ENCODE results near the gene CTRL.
"Not testable (repeated sequence)": the region's sequence is repeated elsewhere in the genome, so short reads cannot be mapped to it uniquely, and the experiment has no call there.

Gene CTRL

GRCh38 chr16:67976205-67976604 is 44.5 kb upstream of the CTRL start:
- H3K18ac ChIP-seq (ENCODE audit: low read length) = no peak overlapping the region
- no peak overlapping the region for H2BK12ac ChIP-seq (ENCODE audit: low read length)
- H2BK120ac ChIP-seq (ENCODE audit: insufficient read depth, low read length, poor library complexity) = no peak overlapping the region
- H4K12ac ChIP-seq (ENCODE audit: low read depth, low read length) = no peak overlapping the region
- H3K36me3 ChIP-seq (ENCODE audit: control insufficient read depth in 1 of 2, insufficient read depth in 2 of 2, low read length in 2 of 2) = no peaks in the 10 kb centered on the region
- H2AK5ac ChIP-seq (ENCODE audit: low read length) = no peak overlapping the region
- H3K79me1 ChIP-seq (ENCODE audit: low read length) = no peaks in the 10 kb centered on the region
- no peak overlapping the region for H4K91ac ChIP-seq (ENCODE audit: low read depth, low read length)
- H3K4me3 ChIP-seq (ENCODE audit: low read depth, low read length) = no peak overlapping the region
- no peak for DNase-seq
- H3K4me1 ChIP-seq (ENCODE audit: control insufficient read depth in 1 of 2, insufficient read depth in 2 of 2, low read length in 2 of 2) = no peaks in the 10 kb centered on the region
- H2AFZ ChIP-seq (ENCODE audit: insufficient read depth, low read length, poor library complexity) = no peak overlapping the region
- H3K23ac ChIP-seq (ENCODE audit: low read length) = no peak overlapping the region
- WGBS (ENCODE audit: extremely low coverage, insufficient coverage, insufficient read length) = no CpG with 5 or more reads among the region's 2 CpGs
- H3K4me2 ChIP-seq (ENCODE audit: low read length) = no peak overlapping the region
- H3K14ac ChIP-seq (ENCODE audit: low read length) = no peak overlapping the region
- peaks cover 3% of the 10 kb centered on the region for H3K9me3 ChIP-seq (ENCODE audit: insufficient read depth, low read depth, low read length)
- H2BK5ac ChIP-seq (ENCODE audit: low read depth, low read length, poor library complexity) = no peak overlapping the region
- no peak overlapping the region for H4K8ac ChIP-seq (ENCODE audit: low read depth, low read length)
- no peak overlapping the region for H3K27ac ChIP-seq (ENCODE audit: low read depth, low read length)
- no peaks in the 10 kb centered on the region for H3K79me2 ChIP-seq (ENCODE audit: control insufficient read depth, insufficient read depth, low read length, poor library complexity)
- H3K9ac ChIP-seq (ENCODE audit: low read length) = no peak overlapping the region
- H3K27me3 ChIP-seq (ENCODE audit: insufficient read depth, low read length) = no peaks in the 10 kb centered on the region
- H3K4ac ChIP-seq (ENCODE audit: low read depth, low read length) = no peak overlapping the region

DNA sequence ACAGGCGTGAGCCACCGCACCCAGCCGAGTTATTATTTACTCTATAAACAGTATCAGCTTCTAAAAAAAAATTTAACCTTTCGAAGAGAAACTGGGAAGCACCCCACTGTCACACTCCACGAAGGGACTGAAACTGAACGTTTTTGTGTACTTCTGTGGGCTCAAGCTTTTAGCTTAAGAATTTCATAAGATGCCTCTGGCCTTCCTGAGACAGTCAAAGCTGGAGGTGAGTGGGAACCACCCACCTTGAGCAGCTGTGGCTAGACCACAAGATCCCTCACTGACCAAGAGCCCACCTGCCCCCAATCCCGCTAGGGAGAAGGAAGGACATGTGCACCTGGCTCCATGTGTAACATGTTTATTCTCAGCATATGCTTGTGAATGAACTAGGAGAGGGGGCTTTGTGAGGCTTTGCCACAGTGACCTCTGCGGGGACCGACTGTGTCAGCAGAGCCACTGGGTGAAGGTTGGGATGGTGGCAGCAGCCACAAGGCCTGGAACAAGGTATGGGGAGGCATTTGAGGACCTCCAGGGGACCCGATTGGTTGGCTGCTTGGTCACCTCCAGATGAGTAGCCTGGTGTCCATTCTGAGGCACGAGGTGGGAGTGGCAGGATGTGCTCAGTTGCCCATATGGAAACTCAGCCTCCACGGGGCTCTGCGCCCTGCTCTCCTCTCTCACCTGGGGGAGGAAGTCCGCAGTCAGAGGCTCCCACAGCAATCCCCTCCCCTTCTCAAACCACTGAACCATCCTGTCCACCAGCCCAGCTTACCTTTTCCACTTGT is 43.9 kb upstream of the CTRL start:
- H3K27me3 ChIP-seq (ENCODE audit: insufficient read depth, low read length) = no peaks in the 10 kb centered on the region
- no peak overlapping the region for H2AK5ac ChIP-seq (ENCODE audit: low read length)
- H3K79me2 ChIP-seq (ENCODE audit: control insufficient read depth, insufficient read depth, low read length, poor library complexity) = no peaks in the 10 kb centered on the region
- H3K79me1 ChIP-seq (ENCODE audit: low read length) = no peaks in the 10 kb centered on the region
- no peaks in the 10 kb centered on the region for H3K36me3 ChIP-seq (ENCODE audit: control insufficient read depth in 1 of 2, insufficient read depth in 2 of 2, low read length in 2 of 2)
- H3K4ac ChIP-seq (ENCODE audit: low read depth, low read length) = no peak overlapping the region
- no peak overlapping the region for H2BK120ac ChIP-seq (ENCODE audit: insufficient read depth, low read length, poor library complexity)
- no peak overlapping the region for H3K14ac ChIP-seq (ENCODE audit: low read length)
- H2AFZ ChIP-seq (ENCODE audit: insufficient read depth, low read length, poor library complexity) = no peak overlapping the region
- H4K12ac ChIP-seq (ENCODE audit: low read depth, low read length) = no peak overlapping the region
- no peak overlapping the region for H3K9ac ChIP-seq (ENCODE audit: low read length)
- H4K91ac ChIP-seq (ENCODE audit: low read depth, low read length) = no peak overlapping the region
- no peak overlapping the region for H2BK5ac ChIP-seq (ENCODE audit: low read depth, low read length, poor library complexity)
- no peak overlapping the region for H3K27ac ChIP-seq (ENCODE audit: low read depth, low read length)
- H3K4me3 ChIP-seq (ENCODE audit: low read depth, low read length) = no peak overlapping the region
- no peak overlapping the region for H2BK12ac ChIP-seq (ENCODE audit: low read length)
- no peak overlapping the region for H3K4me2 ChIP-seq (ENCODE audit: low read length)
- peaks cover 3% of the 10 kb centered on the region for H3K9me3 ChIP-seq (ENCODE audit: insufficient read depth, low read depth, low read length)
- no peaks in the 10 kb centered on the region for H3K4me1 ChIP-seq (ENCODE audit: control insufficient read depth in 1 of 2, insufficient read depth in 2 of 2, low read length in 2 of 2)
- WGBS (ENCODE audit: extremely low coverage, insufficient coverage, insufficient read length) = no CpG with 5 or more reads among the region's 14 CpGs
- H3K23ac ChIP-seq (ENCODE audit: low read length) = no peak overlapping the region
- H3K18ac ChIP-seq (ENCODE audit: low read length) = no peak overlapping the region
- no peak overlapping the region for H4K8ac ChIP-seq (ENCODE audit: low read depth, low read length)
- no peak for DNase-seq

DNA sequence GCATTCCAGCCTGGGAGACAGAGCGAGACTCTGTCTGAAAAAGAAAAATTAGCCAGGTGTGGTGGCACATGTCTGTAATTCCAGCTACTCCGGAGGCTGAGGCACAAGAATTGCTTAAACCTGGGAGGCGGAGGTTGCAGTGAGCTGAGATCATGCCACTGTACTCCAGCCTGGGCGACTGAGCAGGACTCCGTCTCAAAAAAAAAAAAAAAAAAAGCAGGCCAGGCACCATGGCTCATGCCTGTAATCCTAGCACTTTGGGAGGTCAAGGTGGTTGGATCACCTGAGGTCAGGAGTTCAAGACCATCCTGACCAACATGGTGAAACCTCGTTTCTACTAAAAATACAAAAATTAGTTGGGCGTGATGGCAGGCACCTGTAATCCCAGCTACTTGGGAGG is 40.6 kb upstream of the CTRL start:
- H2AFZ ChIP-seq (ENCODE audit: insufficient read depth, low read length, poor library complexity); H3K27me3 ChIP-seq (ENCODE audit: insufficient read depth, low read length); H3K18ac ChIP-seq (ENCODE audit: low read length); H3K23ac ChIP-seq (ENCODE audit: low read length); H4K8ac ChIP-seq (ENCODE audit: low read depth, low read length); H2BK120ac ChIP-seq (ENCODE audit: insufficient read depth, low read length, poor library complexity); H3K4me1 ChIP-seq (ENCODE audit: control insufficient read depth in 1 of 2, insufficient read depth in 2 of 2, low read length in 2 of 2); H3K4me2 ChIP-seq (ENCODE audit: low read length); H2AK5ac ChIP-seq (ENCODE audit: low read length); H3K27ac ChIP-seq (ENCODE audit: low read depth, low read length); H2BK12ac ChIP-seq (ENCODE audit: low read length); H3K4me3 ChIP-seq (ENCODE audit: low read depth, low read length); H4K91ac ChIP-seq (ENCODE audit: low read depth, low read length); H3K9me3 ChIP-seq (ENCODE audit: insufficient read depth, low read depth, low read length); H4K12ac ChIP-seq (ENCODE audit: low read depth, low read length); H3K4ac ChIP-seq (ENCODE audit: low read depth, low read length); H3K9ac ChIP-seq (ENCODE audit: low read length); H2BK5ac ChIP-seq (ENCODE audit: low read depth, low read length, poor library complexity); H3K36me3 ChIP-seq (ENCODE audit: control insufficient read depth in 1 of 2, insufficient read depth in 2 of 2, low read length in 2 of 2); H3K14ac ChIP-seq (ENCODE audit: low read length): not testable (repeated sequence)
- Histone ChIP-seq H3K79me1 (ENCODE audit: low read length) (peaks cover 15% of the 10 kb centered on the region), H3K79me2 (ENCODE audit: control insufficient read depth, insufficient read depth, low read length, poor library complexity) (peaks cover 11% of the 10 kb centered on the region)
- DNase-seq = peak; percentile 45 to 68
- no CpG with 5 or more reads among the region's 7 CpGs for WGBS (ENCODE audit: extremely low coverage, insufficient coverage, insufficient read length)

DNA sequence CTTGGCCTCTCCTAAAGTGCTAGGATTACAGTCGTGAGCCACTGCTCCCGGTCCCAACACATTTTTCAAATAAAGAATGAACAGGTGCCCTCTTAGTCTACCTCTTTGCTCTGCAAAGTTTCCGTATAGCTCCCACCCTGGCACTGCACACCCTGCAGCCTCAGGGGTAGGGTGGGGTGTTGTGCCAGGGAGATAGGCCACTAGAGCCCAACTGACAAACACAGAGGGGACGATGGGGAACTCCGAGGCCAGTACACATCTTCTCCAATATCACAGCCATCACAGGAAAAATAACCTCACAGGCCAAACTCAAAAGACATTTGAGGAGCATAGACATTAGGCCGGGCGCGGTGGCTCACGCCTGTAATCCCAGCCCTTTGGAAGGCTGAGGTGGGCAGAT is 39.4 kb upstream of the CTRL start:
- Histone ChIP-seq H3K4me3 (ENCODE audit: low read depth, low read length) (no peak overlapping the region), H3K23ac (ENCODE audit: low read length) (no peak overlapping the region), H3K4ac (ENCODE audit: low read depth, low read length) (no peak overlapping the region), H4K12ac (ENCODE audit: low read depth, low read length) (no peak overlapping the region), H3K18ac (ENCODE audit: low read length) (no peak overlapping the region), H3K9me3 (ENCODE audit: insufficient read depth, low read depth, low read length) (peaks cover 3% of the 10 kb centered on the region), H3K27me3 (ENCODE audit: insufficient read depth, low read length) (no peaks in the 10 kb centered on the region), H4K8ac (ENCODE audit: low read depth, low read length) (no peak overlapping the region), H2BK12ac (ENCODE audit: low read length) (no peak overlapping the region), H3K14ac (ENCODE audit: low read length) (no peak overlapping the region), H2BK120ac (ENCODE audit: insufficient read depth, low read length, poor library complexity) (no peak overlapping the region), H4K91ac (ENCODE audit: low read depth, low read length) (no peak overlapping the region), H3K27ac (ENCODE audit: low read depth, low read length) (no peak overlapping the region), H3K9ac (ENCODE audit: low read length) (no peak overlapping the region), H2AK5ac (ENCODE audit: low read length) (no peak overlapping the region), H3K4me1 (ENCODE audit: control insufficient read depth in 1 of 2, insufficient read depth in 2 of 2, low read length in 2 of 2) (peaks cover 15 to 18% of the 10 kb centered on the region in 2 experiments), H3K79me2 (ENCODE audit: control insufficient read depth, insufficient read depth, low read length, poor library complexity) (peaks cover 21% of the 10 kb centered on the region), H3K36me3 (ENCODE audit: control insufficient read depth in 1 of 2, insufficient read depth in 2 of 2, low read length in 2 of 2) (peaks cover 0 to 2% of the 10 kb centered on the region in 2 experiments), H3K4me2 (ENCODE audit: low read length) (no peak overlapping the region), H2BK5ac (ENCODE audit: low read depth, low read length, poor library complexity) (no peak overlapping the region), H3K79me1 (ENCODE audit: low read length) (peaks cover 22% of the 10 kb centered on the region), H2AFZ (ENCODE audit: insufficient read depth, low read length, poor library complexity) (no peak overlapping the region)
- WGBS (ENCODE audit: extremely low coverage, insufficient coverage, insufficient read length) = no CpG with 5 or more reads among the region's 9 CpGs
- no peak for DNase-seq

Measured in trophoblast cell (in vitro differentiated cells and primary cell).